Measurements from ENCODE around the gene LRIT1. TPM values are rescaled to one million over a fixed set of nuclear protein-coding genes. Genes with fewer than 3 reads are reported as not detected.

LRIT1 gene
- total RNA-seq, 1 experiment from 2014 or later, result not detected

DNA sequence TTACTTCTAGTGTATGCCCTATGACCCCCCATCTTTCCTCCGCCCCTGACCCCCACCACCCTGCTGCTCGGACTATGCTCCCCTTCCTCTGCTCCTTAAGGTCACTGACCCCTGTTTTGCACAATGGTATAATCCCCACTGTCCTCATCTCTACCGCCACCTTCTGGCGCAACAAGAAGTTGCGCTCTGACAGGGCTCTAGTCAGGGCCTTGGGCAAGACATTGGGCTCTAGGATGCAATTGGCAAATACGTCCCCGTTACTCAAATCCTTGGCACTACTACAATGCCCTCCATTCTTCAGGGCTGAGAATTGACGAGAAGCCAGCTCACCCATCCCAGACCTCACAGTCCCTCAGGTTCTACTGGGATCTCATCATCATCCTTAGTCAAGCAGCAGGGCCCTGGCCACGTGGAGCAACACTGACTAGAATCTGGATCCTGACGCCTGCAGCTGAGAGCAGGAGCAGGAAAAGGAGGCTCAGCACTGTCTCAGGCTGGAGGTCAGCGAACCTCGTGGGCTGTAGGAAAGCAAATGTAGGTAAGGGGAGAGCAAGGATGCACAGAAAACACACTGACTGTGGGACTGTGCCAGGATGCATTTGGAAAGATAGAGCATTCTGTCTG is 26.6 kb downstream of the LRIT1 start:
- peak; percentile 9 for DNase-seq (ENCODE audit: low read depth)

DNA sequence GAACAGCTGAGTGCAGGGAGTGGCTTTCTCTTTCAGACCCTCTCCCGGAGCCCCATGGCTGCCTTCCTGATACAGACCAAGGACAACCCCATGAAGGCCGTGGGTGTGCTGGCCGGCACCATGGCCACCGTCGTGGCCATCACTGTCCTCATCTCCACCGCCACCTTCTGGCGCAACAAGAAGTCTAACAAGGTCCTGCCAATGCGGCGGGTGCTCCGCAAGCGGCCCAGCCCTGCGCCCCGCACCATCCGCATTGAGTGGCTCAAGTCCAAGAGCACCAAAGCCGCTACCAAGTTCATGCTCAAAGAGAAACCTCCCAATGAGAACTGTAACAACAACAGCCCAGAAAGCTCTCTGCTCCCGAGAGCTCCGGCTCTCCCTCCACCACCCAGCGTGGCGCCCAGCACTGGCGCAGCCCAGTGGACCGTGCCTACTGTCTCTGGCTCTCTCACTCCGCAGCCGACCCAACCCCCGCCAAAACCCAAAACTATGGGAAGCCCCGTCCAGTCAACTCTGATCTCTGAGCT is 27.2 kb downstream of the LRIT1 start:
- DNase-seq (ENCODE audit: low read depth), result no peak

DNA sequence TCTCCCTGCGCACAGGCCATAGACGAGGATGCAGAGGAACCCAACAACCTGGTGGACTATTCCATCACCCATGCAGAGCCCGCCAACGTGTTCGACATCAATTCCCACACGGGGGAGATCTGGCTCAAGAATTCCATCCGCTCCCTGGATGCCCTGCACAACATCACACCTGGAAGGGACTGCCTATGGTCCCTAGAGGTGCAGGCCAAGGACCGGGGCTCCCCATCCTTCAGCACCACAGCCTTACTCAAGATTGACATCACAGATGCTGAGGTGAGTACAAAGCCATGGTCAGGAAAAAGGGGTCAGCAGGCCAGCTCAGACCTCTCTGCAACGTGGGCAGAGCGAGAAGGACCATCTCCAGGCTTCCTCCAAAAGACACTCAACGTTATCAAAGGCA is 28.3 kb downstream of the LRIT1 start:
- no peak for DNase-seq (ENCODE audit: low read depth)

DNA sequence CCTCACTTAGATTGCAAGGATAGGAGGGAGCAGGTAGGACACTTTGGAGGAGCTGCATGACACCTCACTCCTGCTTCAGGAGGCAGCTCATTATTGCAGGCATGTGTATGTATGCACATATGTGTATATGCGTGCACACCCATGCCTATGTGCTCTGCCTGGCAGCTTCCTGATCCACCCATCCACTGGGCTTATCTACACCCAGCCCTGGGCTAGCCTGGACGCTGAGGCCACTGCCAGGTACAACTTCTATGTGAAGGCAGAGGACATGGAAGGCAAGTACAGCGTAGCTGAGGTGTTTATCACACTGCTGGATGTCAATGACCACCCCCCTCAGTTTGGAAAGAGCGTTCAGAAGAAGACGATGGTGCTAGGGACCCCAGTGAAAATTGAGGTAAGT is 29.3 kb downstream of the LRIT1 start:
- no peak for DNase-seq (ENCODE audit: low read depth)

DNA sequence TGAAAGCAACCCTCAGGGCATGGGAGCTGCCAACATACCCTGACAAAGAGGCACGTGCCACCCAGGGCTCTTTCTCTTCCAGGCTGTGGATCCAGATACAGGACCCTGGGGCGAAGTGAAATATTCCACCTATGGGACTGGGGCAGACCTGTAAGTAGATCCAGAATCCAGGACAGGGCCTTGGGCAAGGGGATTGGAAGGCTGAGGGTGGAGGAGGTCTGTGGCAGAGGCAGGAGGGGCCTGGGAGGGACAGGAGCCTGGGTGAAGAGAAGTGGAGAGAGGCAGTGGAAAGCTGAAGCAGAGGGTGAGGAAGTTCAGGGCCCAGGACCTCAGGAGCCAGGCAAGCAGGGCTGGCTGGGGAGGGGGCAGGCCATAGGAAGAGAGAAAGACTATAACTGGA is 29.8 kb downstream of the LRIT1 start:
- DNase-seq (ENCODE audit: low read depth), result no peak

DNA sequence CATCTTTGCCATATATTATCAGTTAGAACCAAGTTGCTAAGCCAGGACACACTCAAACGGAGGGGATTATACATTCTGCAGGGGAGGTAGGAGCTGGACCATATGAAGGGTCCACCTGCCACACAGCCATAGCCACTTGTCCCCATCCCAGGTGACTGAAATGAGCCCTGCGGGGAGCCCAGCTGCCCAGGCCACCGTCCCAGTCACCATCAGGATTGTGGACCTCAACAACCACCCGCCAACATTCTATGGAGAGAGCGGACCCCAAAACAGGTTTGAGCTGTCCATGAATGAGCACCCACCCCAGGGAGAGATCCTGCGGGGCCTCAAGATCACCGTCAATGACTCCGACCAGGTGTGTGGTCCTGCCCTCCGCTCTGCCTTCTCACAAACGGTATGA is 33.3 kb downstream of the LRIT1 start:
- no peak for DNase-seq (ENCODE audit: low read depth)

DNA sequence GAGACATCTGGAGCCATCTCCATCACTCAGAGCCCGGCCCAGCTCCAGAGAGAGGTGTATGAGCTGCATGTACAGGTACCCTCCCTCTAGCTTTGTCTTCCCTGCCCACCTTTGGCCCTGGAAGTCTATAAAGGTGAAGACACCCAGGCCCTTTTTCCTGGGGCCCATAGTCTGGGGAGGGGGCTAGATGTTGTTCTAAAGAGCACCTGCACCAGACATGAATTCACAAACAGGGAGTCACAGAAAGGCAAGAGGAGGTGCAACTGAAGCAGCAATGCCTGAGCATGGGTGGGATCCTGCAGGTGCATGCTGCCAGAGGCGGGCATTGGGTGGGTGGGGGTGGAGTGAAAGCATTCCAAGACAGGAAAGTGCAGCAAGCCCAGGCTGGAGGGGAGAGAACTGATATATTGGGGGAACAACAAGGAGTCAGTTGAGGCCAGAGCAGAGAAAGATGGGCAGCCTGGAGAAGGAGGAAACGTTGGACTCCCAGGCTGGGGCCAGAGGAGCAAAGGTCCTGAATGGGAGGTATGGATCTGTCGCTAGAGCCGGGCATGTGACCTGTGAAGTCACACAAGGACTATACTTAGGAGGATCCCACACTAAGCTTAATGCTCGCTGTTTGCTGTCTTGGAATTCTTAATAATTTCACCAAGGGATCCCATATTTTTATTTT is 35.4 kb downstream of the LRIT1 start:
- DNase-seq (ENCODE audit: low read depth), result no peak

DNA sequence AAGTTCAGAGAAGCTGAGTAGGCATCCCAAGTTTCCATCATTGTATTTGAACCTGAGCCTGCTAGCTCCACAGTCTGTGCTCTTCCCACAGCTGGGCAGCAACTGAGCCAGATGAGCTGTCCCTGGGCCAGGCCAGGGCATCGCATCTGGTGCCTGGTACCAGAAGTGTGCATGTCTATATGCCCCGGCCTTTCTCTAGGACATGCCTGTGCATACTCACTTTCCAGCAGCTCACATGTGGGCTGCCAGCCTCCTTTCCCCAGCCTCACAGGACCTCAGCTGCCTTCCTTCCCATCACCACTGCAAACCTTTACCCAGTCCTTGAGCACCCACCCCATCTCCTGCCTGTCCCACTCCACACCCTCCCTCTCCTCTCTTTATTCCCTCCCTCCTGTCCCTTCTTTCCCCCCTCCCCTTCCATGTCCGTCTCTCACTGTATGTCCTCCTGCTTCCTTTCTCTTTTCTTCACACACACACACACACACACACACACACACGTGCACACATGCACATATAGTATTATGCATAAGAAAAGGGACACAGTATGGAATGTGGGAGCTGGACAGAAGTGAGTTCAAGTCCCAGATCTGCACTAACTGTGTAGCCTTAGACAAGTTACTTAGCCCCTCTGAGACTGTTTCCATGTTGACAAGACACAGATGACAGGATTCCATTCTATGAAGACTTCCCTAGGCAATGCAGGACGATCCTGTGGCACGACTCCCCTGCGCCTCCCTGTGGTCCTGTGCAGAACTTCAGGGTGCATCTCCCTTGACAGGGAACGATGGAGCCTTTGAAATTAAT is 36.1 kb downstream of the LRIT1 start:
- DNase-seq (ENCODE audit: low read depth), result peak; percentile 37

DNA sequence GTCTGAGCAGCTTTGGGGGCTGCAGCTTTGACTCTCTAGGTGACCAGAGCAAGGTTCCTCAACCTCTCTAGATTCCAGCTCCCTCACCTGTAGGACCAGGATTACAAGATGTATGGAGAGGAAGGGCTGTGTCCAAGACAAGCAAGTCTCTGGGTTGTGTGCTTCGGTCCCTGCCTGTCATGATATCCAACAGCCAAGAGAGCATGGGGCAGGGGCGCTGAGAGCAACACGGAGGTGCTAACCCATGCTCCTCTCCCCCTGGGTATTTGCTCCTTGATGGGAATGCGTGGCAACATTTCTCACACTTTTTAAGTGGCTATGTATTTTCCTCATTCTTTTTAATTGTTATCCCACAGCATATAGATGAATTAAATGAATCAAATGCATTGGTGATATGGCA is 36.7 kb downstream of the LRIT1 start:
- no peak for DNase-seq (ENCODE audit: low read depth)

DNA sequence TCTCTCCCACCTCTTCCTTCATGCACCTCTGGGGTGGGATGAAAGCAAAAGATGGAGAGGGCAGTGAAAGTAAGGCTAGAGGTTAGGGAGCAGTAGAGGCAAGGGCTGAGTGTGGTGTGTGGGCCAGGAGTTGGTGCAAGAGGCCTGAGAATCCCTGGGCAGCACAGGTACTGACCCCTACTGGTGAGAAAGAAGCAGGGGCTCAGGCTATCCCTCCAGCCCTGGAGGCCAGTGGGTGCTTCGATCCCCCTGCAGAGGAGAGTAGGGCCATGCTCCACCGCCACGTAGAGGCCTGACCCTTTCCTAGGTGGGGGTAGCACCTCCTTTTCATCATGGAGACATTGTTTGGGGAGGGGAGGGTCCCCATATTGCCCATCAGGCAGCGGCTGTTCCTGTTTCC is 37.2 kb downstream of the LRIT1 start:
- no peak for DNase-seq (ENCODE audit: low read depth)

DNA sequence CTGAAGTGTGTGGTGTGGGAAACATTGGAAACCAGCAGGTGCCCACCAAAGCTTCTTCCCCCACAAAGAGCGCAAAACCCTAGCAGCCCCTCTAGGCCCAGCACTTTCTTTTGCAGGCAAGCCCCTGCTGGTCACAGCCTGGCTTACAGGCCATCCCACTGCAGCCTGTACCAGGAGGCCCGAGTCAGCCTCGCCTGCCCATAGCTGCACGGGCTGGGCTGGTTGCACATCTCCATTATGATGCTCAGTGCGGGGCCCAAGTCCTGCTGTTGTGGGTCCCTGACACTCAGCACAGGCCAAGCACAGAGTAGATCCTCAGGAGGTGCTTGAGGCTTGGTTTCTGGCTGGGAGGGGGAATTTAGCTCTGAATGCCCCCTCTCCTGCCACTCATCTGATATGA is 39.0 kb downstream of the LRIT1 start:
- DNase-seq (ENCODE audit: low read depth), result no peak

DNA sequence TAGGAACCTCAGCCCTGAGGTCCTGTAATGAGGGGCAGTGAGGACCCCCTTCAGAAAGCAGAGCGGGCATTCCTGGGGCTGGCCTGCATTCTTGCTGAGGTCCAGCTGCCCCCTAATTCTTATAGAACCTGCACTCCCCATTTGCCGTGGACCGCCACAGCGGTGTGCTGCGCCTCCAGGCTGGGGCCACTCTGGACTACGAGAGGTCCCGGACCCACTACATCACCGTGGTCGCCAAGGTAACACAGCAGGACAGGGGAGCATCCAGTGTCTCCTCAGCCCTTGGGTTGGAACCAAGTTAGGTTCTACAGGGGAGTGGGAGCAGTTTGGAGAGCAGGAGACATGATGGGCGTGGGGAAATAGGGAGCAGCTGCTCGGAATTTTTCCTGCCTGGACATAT is 39.7 kb downstream of the LRIT1 start:
- DNase-seq (ENCODE audit: low read depth), result no peak

DNA sequence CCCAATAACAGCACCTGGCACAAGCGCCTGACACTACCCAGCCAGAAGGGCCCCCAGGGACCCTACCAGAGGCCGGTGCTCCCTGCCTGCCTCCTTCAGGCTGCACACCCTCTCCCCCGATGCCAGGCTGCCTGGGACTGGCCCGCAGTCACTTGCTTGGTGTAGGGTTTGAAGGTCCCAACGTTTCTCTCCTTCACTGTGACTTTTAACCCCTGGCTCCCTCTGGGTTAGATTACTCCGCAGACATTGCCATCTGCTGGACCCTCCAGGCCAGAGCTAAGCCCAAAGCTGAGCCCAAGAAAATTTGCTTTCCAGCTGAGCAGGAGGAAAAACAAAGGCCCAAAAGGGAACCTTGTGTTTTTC is 40.1 kb downstream of the LRIT1 start:
- DNase-seq (ENCODE audit: low read depth), result no peak

DNA sequence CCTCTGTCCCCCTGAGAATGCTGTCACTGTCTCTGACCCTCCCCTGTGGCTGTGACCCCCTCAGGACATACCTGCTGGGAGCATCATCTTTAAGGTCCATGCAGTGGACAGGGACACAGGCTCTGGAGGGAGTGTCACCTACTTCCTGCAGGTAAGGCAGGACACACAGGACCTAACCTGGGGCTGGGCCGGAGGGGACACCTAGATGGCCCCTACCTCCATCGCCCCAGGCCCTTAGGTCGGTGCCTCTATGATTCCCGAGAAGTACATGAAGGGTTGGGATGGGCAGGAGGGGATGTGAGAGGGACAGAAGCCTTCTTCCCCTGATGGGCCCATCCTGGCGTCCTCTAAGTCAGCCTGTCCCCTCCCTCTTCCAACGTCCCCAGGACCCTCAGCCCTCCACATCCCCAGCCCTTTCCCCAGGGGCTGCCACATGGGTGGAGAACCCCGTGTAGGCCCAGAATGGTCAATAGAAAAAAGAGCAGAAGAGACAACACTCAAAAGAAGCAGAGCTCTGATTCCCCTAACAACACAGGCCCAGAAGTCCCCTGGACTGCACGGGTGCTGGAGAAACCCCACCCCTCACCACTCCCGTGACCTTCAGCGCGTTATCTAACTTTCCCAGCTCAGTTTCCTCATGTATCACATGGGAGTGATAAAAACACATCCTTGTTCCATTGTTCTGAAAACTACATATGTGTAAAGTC is 40.7 kb downstream of the LRIT1 start:
- DNase-seq (ENCODE audit: low read depth), result no peak

DNA sequence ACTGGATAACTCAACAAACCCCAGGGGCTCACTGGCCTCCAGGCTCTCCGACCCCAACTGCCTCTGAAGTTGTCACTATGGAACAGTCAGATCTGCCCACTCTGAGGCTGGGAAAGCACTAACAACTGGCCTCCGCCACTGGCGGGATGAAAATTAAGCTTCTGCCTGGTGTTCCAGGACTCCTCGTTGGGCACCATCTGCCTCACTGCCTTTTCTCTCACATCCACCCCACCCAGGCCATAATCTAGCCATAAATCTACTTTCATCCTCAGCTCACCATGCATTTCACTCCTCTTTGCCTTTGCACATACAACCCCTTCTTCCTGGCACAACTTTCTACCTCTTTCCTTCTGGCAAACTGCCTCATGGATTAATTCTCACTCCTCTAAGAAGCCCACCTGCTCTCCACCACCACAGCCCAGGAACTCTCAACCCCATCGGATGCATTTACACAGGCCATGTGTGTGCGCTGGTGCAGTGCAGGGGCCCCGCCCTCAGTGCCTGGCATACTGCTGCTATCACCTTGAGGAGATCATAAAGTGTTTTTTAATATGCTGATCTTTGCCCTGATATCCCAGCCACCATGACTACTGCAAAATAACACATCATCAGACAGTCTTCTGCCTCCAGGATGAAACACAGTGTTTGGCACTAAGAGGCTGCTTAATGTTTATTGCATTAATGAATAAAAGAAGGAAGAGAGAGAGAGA is 43.0 kb downstream of the LRIT1 start:
- no peak for DNase-seq (ENCODE audit: low read depth)

DNA sequence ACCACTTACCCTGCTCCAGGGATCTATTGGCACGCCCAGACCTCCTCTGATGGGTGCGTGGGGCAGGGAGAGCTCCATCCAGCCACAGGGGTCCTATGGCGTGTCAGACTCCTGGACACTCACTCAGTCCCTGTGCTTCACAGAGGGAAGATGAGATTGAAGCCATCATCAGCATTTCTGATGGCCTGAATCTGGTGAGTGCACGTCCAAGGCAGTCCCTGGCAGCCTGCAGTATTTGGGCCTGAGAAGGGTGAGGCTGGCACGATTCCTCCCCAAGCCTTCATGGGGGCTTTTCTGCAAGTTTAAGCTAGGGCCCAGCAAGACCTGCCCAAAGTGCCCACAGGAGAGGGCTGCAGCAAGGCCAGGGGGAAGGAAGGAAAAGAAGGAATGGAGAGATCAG is 43.7 kb downstream of the LRIT1 start:
- no peak for DNase-seq (ENCODE audit: low read depth)

DNA sequence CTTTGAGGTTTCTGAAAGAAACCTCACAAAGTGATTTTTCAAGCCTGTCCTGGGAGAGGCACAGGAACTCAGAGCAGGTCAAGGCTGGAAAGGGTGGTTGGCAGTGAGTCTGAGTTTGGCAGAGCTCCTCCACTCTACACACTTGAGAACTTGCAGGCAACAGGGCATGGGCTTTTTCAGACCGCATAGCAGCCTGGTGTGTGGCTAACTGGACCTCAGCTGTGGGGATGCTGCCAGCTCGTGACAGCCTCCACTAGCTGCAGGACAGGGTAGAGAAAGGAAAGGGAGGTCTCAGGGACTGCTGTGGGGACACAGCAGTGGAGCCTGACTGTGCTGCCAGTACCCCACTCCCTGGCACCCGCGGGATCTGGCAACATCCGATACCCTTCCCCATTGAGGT is 44.4 kb downstream of the LRIT1 start:
- no peak for DNase-seq (ENCODE audit: low read depth)

DNA sequence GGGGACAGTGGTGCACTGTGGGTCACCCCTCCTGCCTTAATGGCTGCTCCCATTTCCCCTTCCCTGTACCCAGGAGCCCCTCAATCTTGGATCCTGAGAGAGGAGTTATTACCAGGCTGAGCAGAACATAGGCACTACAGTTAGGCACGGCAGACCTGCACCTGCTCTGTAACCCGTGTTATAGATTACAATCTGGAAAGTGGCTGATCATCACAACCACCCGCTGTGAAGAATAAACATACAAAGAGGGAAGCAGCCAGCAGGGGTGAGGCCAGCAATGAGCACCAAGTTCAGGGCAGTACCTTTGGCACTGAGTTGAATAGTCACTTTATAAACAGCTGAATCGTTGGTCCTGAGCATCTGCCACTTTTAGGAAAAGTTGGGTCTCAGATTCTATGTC is 45.3 kb downstream of the LRIT1 start:
- DNase-seq (ENCODE audit: low read depth), result no peak

DNA sequence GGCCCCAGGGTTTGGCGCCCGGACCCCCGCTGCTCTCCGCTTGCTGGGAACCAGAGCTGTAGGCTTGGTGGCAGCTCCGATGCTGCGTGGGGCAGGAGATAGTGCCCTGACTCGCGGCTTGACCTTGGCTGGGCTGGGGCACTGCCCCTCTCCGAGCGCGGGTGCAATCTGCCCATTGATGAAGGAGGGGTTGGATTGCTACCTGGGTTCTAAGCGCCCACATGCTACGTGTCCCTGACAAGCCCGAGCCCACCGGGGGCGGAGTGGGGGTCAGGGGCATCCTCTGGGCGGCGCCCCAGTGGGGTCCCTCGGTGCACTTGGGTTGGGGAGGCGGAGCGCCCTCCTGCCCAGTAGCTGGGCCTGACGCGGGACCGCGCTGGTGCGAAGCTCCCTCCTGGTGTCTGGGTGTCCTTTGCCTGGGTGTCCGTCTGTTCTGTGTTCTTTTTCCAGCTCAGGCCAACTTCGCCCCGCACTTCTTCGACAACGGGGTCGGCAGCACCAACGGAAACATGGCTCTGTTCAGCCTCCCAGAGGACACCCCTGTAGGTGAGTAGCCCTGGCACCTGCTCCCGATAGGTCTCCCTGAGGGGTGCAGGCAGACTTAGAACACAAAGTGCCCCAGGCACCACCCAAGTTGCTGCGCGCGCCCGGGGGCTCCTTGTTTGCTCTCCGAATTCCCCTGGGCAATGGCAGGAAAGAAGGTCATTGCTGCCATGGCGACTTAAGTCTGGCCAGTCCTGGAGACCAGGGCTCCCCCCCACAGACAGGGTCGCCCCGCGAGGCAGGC is 46.1 kb downstream of the LRIT1 start:
- no peak for DNase-seq (ENCODE audit: low read depth)

DNA sequence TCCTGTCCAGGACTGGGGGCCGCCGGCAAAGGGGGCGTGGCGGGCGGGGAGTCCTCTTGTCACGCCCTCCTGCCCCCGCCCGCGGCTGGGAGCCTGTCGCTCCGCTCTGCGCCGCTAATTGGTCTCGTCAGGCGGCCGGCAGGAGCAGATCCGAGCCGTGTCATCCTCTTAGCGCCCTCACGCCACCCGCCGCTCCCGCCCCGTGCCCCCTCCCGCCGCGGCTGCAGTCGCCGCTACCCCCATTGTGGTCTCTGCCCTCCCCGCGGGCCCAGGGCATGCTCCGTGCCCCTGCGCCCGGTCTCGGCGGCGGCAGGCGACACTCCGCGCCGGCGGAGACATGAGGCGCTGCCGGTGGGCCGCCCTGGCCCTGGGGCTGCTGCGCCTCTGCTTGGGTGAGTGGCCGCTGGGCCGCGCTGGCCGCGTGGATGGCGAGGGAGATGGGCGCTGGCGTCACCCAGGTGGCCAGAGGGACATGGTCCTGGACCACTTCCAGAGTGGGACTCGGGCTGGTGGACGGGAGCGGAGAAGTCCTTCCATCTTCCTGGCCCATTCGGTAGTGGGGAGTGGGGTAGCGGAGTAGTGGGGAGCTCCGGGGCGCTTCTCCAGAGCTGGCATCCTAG is 46.8 kb downstream of the LRIT1 start, which contains the start of gene CDHR1:
Gene CDHR1 (plus strand): TSS at position 114 of the 620 bp plus-strand sequence. CDS start 224 bp downstream, at position 338.
- DNase-seq (ENCODE audit: low read depth), result peak; percentile 8
